Measurements from ENCODE around the gene CRACR2A. TPM values are rescaled to one million over a fixed set of nuclear protein-coding genes. Genes with fewer than 3 reads are reported as not detected.

The CRACR2A gene
- total RNA-seq, 1 experiment from 2014 or later: not detected

DNA sequence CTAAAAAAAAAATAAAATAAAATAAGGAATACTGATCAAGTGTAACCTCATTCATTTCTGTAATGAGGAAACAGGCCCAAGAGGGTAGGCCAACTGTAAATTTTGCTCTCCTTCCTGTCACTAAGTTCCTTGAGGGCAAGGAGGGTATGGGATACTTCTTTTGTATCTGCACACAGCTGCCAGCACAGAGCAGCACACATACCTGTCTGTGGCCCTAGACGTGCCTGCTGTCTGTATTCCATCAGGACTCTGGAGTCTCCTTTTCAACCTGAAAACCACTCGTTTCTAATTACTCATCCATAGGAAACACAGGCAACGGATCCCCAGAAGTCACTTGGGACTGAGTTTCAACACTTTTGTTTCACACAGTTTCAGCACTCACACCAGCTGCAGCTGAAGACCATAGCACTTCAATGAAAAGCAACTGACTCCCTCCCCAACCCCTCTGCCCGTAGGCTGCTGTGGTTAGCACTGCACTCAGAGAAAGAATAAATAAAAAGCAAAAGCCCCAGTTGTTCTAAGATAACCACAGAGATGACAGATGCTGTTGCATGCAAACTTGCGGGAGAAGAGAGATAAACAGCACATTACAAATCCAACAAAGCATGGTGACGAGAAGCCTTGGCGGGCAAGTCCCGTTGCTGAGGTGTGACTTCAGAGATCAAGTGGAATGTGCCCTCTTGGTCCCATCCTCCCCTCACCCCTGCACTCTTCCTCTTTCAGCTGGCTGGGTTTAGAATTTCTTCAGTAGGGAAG is 24.9 kb downstream of the CRACR2A start:
- Histone ChIP-seq H3K4me2 (ENCODE audit: low read length) (no peak overlapping the region), H3K9ac (ENCODE audit: low read length) (no peak overlapping the region), H3K9me2 (replicated peaks; ENCODE audit: low read length) (no peaks in the 10 kb centered on the region), H3K36me3 (ENCODE audit: low read depth, low read length) (no peaks in the 10 kb centered on the region), H3F3A (ENCODE audit: low read length, unreplicated experiment) (no peaks in the 10 kb centered on the region), H3K79me2 (ENCODE audit: low read length) (no peaks in the 10 kb centered on the region), H3K4me3 (ENCODE audit: low read length) (no peak overlapping the region), H3K4me1 (ENCODE audit: insufficient read depth, low read length) (no peaks in the 10 kb centered on the region), H3K9me3 (ENCODE audit: low read length) (no peaks in the 10 kb centered on the region), H4K20me1 (ENCODE audit: low read length) (no peaks in the 10 kb centered on the region), H3K27me3 (ENCODE audit: low read length) (peaks cover 67% of the 10 kb centered on the region), H2AFZ (ENCODE audit: low read length) (no peak overlapping the region), H3K27ac (ENCODE audit: low read length) (no peak overlapping the region)
- BruUV-seq (replicated peaks): no TSS peak
- ATAC-seq (no peak), DNase-seq (no peak)
- intact Hi-C loops (cut with micrococcal nuclease): no loop called here
- TF ChIP-seq CTCF (conservative IDR thresholded peaks at IDR 0.05; ENCODE audit: low read depth, low read length) (no peak), EZH2 (IDR thresholded peaks at IDR 0.05; ENCODE audit: low read length, unreplicated experiment) (no peak), EZH2phosphoT487 (IDR thresholded peaks at IDR 0.05; ENCODE audit: borderline replicate concordance, low read length) (no peak)
- ChIA-PET POLR2A (ENCODE audit: unreplicated experiment) (no interaction called here), CTCF (no interaction called here)

DNA sequence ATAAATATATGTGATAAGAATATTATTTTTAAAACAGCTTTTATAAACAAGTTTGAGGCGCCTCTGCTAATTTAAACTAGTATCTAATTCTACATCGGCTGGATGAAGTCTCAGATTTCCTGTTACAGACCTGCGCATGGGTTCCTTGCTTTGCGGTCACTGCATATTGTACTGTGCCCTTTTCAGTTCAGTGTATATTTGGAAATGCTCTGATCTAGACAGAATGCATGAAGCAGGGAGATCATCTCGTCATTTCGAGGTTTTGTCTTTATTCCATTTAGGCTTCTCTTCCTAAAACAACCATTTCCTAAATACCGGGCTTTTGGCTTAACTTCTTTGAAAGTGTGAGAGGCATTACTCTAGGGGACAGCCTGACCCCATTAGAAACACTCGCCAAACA is 25.6 kb downstream of the CRACR2A start:
- DNase-seq (no peak), ATAC-seq (no peak)
- H3K27ac ChIP-seq (ENCODE audit: low read length): no peak overlapping the region
- no peak overlapping the region for H3K4me2 ChIP-seq (ENCODE audit: low read length)
- H3K27me3 ChIP-seq (ENCODE audit: low read length): peaks cover 60% of the 10 kb centered on the region
- H4K20me1 ChIP-seq (ENCODE audit: low read length): no peaks in the 10 kb centered on the region
- no peaks in the 10 kb centered on the region for H3K36me3 ChIP-seq (ENCODE audit: low read depth, low read length)
- TF ChIP-seq EZH2 (IDR thresholded peaks at IDR 0.05; ENCODE audit: low read length, unreplicated experiment) (no peak), CTCF (conservative IDR thresholded peaks at IDR 0.05; ENCODE audit: low read depth, low read length) (no peak), EZH2phosphoT487 (IDR thresholded peaks at IDR 0.05; ENCODE audit: borderline replicate concordance, low read length) (no peak)
- H3K9ac ChIP-seq (ENCODE audit: low read length): no peak overlapping the region
- intact Hi-C loops (cut with micrococcal nuclease): no loop called here
- ChIA-PET CTCF (no interaction called here), POLR2A (ENCODE audit: unreplicated experiment) (no interaction called here)
- no peaks in the 10 kb centered on the region for H3K9me2 ChIP-seq (replicated peaks; ENCODE audit: low read length)
- no peaks in the 10 kb centered on the region for H3K79me2 ChIP-seq (ENCODE audit: low read length)
- BruUV-seq (replicated peaks): no TSS peak
- H3K4me3 ChIP-seq (ENCODE audit: low read length): no peak overlapping the region
- H2AFZ ChIP-seq (ENCODE audit: low read length): no peak overlapping the region
- H3K9me3 ChIP-seq (ENCODE audit: low read length): no peaks in the 10 kb centered on the region
- no peaks in the 10 kb centered on the region for H3F3A ChIP-seq (ENCODE audit: low read length, unreplicated experiment)
- H3K4me1 ChIP-seq (ENCODE audit: insufficient read depth, low read length): no peaks in the 10 kb centered on the region

DNA sequence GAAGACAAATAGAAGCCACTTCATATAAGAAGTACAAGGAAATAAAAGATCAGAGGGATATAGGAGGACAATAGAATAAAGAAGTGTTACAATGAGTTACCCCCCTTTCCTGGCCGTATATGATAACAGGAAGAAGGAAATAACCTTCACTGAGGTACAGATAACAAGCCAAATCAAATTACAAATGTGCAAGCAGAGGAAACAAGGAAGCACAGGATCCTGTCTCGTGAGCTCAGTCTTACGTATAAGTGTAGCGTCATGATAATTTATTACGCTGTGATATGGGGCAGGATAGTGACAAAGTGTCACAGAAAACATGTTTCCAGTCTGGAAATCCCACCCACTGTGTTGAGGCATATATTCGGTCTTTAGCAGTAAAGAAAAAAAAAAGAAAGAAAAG is 26.5 kb downstream of the CRACR2A start:
- ATAC-seq: no peak
- intact Hi-C loops (cut with micrococcal nuclease): no loop called here
- Histone ChIP-seq H3K9me2 (replicated peaks; ENCODE audit: low read length) (no peaks in the 10 kb centered on the region), H3K79me2 (ENCODE audit: low read length) (no peaks in the 10 kb centered on the region), H3K27ac (ENCODE audit: low read length) (no peak overlapping the region), H3K36me3 (ENCODE audit: low read depth, low read length) (no peaks in the 10 kb centered on the region), H3K9me3 (ENCODE audit: low read length) (no peaks in the 10 kb centered on the region), H4K20me1 (ENCODE audit: low read length) (no peaks in the 10 kb centered on the region), H3K9ac (ENCODE audit: low read length) (no peak overlapping the region), H3F3A (ENCODE audit: low read length, unreplicated experiment) (no peaks in the 10 kb centered on the region), H3K4me2 (ENCODE audit: low read length) (no peak overlapping the region), H3K4me3 (ENCODE audit: low read length) (no peak overlapping the region), H3K4me1 (ENCODE audit: insufficient read depth, low read length) (no peaks in the 10 kb centered on the region), H3K27me3 (ENCODE audit: low read length) (peaks cover 53% of the 10 kb centered on the region), H2AFZ (ENCODE audit: low read length) (no peak overlapping the region)
- ChIA-PET POLR2A (ENCODE audit: unreplicated experiment) (no interaction called here), CTCF (no interaction called here)
- DNase-seq: no peak
- no TSS peak for BruUV-seq (replicated peaks)
- TF ChIP-seq CTCF (conservative IDR thresholded peaks at IDR 0.05; ENCODE audit: low read depth, low read length) (no peak), EZH2 (IDR thresholded peaks at IDR 0.05; ENCODE audit: low read length, unreplicated experiment) (no peak), EZH2phosphoT487 (IDR thresholded peaks at IDR 0.05; ENCODE audit: borderline replicate concordance, low read length) (no peak)
